ENCODE data around the gene SMIM44. TPM values are rescaled to one million over a fixed set of nuclear protein-coding genes. Genes with fewer than 3 reads are reported as not detected.

Gene SMIM44
- total RNA-seq, 1 experiment from 2014 or later: not detected

DNA sequence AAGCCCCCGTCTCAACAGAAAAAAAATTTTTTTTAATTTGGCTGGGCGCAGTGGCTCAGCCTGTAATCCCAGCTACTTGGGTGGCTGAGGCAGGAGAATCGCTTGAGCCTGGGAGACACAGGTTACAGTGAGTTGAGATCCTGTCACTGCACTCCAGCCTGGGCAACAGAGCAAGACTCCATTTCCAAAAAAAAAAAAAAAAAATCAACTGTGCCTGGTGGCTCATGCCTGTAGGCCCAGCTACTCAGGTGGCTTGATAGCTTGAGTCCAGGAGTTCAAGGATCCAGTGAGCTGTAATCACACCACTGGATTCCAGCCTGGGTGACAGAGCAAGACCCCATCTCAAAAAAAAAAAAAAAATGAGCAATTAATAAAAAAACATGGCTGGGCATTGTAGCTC lies 18.5 kb upstream of the SMIM44 start:
- Histone ChIP-seq H3K9me3 (ENCODE audit: insufficient read depth, low read depth) (no peaks in the 10 kb centered on the region), H3K4me3 (no peak overlapping the region), H4K20me1 (ENCODE audit: insufficient read depth) (no peaks in the 10 kb centered on the region), H3K27me3 (ENCODE audit: insufficient read depth, low read depth) (no peaks in the 10 kb centered on the region), H3K79me2 (ENCODE audit: low read depth) (peaks cover 27% of the 10 kb centered on the region), H3K36me3 (ENCODE audit: low read depth) (no peaks in the 10 kb centered on the region), H3F3A (ENCODE audit: insufficient read depth, low read depth) (peaks cover 12% of the 10 kb centered on the region; the same call in 1 of the 2 replicates), H3K27ac (no peak overlapping the region), H3K4me1 (replicated peaks; ENCODE audit: insufficient read depth) (0 out of 2 replicates have a peak, but pooled peaks cover 3% of the 10 kb centered on the region), H3K4me2 (no peak overlapping the region), H2AFZ (no peak overlapping the region), H3K9me2 (ENCODE audit: insufficient read depth) (no peaks in the 10 kb centered on the region)
- ChIA-PET CTCF (no interaction called here), POLR2A (ENCODE audit: unreplicated experiment) (no interaction called here)
- intact Hi-C loops (cut with micrococcal nuclease; ENCODE audit: unreplicated experiment): no loop called here
- DNase-seq: no peak
- no peak for TF ChIP-seq EZH2 (IDR thresholded peaks at IDR 0.05; ENCODE audit: low read depth)
- TF ChIP-seq, protein P1, sequence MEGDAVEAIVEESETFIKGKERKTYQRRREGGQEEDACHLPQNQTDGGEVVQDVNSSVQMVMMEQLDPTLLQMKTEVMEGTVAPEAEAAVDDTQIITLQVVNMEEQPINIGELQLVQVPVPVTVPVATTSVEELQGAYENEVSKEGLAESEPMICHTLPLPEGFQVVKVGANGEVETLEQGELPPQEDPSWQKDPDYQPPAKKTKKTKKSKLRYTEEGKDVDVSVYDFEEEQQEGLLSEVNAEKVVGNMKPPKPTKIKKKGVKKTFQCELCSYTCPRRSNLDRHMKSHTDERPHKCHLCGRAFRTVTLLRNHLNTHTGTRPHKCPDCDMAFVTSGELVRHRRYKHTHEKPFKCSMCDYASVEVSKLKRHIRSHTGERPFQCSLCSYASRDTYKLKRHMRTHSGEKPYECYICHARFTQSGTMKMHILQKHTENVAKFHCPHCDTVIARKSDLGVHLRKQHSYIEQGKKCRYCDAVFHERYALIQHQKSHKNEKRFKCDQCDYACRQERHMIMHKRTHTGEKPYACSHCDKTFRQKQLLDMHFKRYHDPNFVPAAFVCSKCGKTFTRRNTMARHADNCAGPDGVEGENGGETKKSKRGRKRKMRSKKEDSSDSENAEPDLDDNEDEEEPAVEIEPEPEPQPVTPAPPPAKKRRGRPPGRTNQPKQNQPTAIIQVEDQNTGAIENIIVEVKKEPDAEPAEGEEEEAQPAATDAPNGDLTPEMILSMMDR (conservative IDR thresholded peaks at IDR 0.05): no peak
- BruUV-seq (replicated peaks): no TSS peak

DNA sequence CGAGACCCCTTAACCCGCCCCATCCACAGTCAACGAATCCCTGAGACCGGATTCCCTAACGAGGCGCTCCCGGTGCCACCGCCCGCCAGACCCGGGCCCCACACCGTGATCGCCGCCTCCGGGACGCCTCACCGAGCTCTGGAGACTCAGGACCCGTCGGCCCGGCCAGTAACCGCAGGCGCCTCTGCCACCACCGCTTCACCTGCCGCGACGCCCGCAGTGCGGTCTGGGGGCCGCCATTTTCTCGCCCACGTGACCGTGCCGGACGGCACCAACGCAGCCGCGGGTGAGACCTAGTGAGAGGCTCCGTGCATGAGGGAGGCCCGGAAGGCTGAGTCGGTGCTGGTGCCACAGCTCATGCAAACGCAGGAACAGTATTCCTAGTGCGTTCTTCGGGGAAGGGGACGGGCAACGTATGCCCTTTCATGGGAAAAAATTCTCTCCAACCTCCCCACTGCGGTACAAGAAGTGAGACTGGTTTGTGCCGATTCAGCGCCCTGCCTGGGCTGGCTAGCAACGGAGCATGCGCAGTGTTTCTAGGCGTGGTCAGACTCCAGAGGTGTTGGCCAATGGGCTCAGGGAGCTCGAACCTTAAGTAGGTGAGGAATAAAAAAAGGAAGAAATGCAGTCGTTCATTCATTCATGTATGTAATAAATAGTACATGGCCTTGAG lies 17.3 kb upstream of the SMIM44 start, which contains the start of gene DOHH:
Gene DOHH (minus strand): TSS at position 246 of the 673 bp plus-strand sequence. CDS start 3,860 bp downstream, outside the sequence.
- no peak for TF ChIP-seq EZH2 (IDR thresholded peaks at IDR 0.05; ENCODE audit: low read depth)
- TF ChIP-seq, protein P1 (conservative IDR thresholded peaks at IDR 0.05): no peak
- intact Hi-C loops (cut with micrococcal nuclease; ENCODE audit: unreplicated experiment): no loop called here
- POLR2A ChIA-PET (ENCODE audit: unreplicated experiment): interaction anchor here (0.6 kb wide), 3 partner anchors 121 to 126 kb away, joined by 3 to 4 read pairs (median 3); no protein-coding TSS in a partner anchor
- Histone ChIP-seq H3K4me2 (peak within 1 kb of the TSS; percentile 93), H3K9me3 (ENCODE audit: insufficient read depth, low read depth) (no peaks in the 10 kb centered on the region), H3F3A (ENCODE audit: insufficient read depth, low read depth) (peaks cover 10% of the 10 kb centered on the region; the same call in 1 of the 2 replicates), H2AFZ (peak within 1 kb of the TSS; percentile 76), H4K20me1 (ENCODE audit: insufficient read depth) (no peaks in the 10 kb centered on the region), H3K79me2 (ENCODE audit: low read depth) (peaks cover 22% of the 10 kb centered on the region), H3K9me2 (ENCODE audit: insufficient read depth) (no peaks in the 10 kb centered on the region), H3K36me3 (ENCODE audit: low read depth) (no peaks in the 10 kb centered on the region), H3K4me1 (replicated peaks; ENCODE audit: insufficient read depth) (0 out of 2 replicates have a peak, but pooled peaks cover 3% of the 10 kb centered on the region), H3K27me3 (ENCODE audit: insufficient read depth, low read depth) (no peaks in the 10 kb centered on the region), H3K27ac (peak within 1 kb of the TSS; percentile 79), H3K4me3 (peak within 1 kb of the TSS; percentile 68)
- BruUV-seq (replicated peaks): no TSS peak
- peak; percentile 86 to 88 for DNase-seq
- CTCF ChIA-PET: interaction anchor here (0.6 kb wide), 1 partner anchor 31 kb away, joined by 3 read pairs; no protein-coding TSS in a partner anchor

DNA sequence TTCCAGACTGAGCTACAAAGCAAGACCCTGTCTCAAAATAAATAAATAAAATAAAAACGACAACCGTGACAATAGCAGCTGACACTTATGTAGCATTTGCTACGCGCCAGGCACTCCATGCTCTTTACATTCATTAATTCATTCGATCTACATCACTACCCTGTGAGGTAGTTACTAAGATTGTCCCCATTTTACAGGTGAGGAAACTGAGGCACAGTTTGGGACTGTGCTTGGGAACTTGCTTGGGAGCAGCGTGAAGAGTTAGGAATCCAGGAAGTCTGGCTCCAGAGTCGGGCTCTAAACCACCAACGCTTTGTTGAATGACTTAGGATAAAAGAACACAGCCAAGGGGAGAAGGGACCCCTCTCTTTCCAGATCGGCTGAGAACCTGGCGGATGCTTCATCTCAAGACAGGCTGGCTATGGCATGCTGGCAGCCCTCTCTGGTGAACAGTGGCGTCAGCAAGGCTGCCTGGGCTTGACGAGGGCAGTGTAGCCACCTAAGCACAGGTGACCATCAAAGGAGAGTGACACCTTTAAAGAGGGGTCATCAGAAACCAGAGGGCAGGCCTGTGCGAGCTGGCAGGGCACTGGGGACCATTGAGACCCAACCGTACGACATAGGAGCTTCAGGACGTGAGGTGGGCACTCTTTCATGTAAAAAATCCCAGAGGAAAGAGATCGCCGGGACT lies 16.6 kb upstream of the SMIM44 start:
- no peaks in the 10 kb centered on the region for H3K9me2 ChIP-seq (ENCODE audit: insufficient read depth)
- H3K27me3 ChIP-seq (ENCODE audit: insufficient read depth, low read depth): no peaks in the 10 kb centered on the region
- H3K4me2 ChIP-seq: peak overlapping the region; percentile 93
- TF ChIP-seq, protein P1 (conservative IDR thresholded peaks at IDR 0.05): no peak
- no peak for TF ChIP-seq EZH2 (IDR thresholded peaks at IDR 0.05; ENCODE audit: low read depth)
- DNase-seq: no peak
- TSS peak; percentile 44 for BruUV-seq (replicated peaks)
- CTCF ChIA-PET: no interaction called here
- peak overlapping the region; percentile 76 for H2AFZ ChIP-seq
- no peaks in the 10 kb centered on the region for H3K9me3 ChIP-seq (ENCODE audit: insufficient read depth, low read depth)
- H3F3A ChIP-seq (ENCODE audit: insufficient read depth, low read depth): peaks cover 3% of the 10 kb centered on the region; the same call in 1 of the 2 replicates
- H4K20me1 ChIP-seq (ENCODE audit: insufficient read depth): no peaks in the 10 kb centered on the region
- H3K79me2 ChIP-seq (ENCODE audit: low read depth): peaks cover 22% of the 10 kb centered on the region
- intact Hi-C loops (cut with micrococcal nuclease; ENCODE audit: unreplicated experiment): no loop called here
- H3K4me3 ChIP-seq: peak overlapping the region; percentile 68
- 0 out of 2 replicates have a peak, but pooled peaks cover 2% of the 10 kb centered on the region for H3K4me1 ChIP-seq (replicated peaks; ENCODE audit: insufficient read depth)
- H3K27ac ChIP-seq: peak overlapping the region; percentile 79
- POLR2A ChIA-PET (ENCODE audit: unreplicated experiment): no interaction called here
- no peaks in the 10 kb centered on the region for H3K36me3 ChIP-seq (ENCODE audit: low read depth)

Measured in PC-9 (cell line).